ENCODE measurements around the gene GTSE1.

DNA sequence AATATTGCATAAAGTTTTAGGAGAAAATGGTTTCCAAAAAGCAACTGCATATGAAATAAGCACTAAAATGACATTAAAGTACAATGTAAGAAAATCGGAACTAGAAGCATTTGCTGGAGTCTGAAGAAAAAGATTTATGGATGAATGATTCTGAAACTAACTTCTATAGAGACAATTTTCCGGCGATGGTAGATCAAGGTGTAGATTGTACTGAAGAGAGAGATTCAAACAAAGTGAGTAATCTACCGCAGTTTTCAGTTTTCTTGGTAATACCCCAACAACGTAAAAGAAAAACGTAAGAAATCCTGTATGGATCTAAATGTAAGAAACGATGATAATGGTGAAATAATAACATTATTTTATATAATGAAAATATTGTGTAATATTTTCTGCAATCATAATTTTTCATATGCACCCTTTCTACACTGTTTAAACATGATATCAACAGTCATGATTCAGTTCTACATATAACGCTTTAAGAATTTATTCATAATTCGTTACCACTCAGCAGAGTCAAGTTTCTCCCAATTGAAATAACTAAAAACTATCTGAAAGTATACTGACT is 44.8 kb upstream of the GTSE1 start:
- TF ChIP-seq POLR2A (IDR thresholded peaks at IDR 0.05; ENCODE audit: low read depth, low read length) (no peak), POLR2AphosphoS5 (IDR thresholded peaks at IDR 0.05; ENCODE audit: low read depth, low read length) (no peak)
